Neural cell (in vitro differentiated cells): ENCODE data around the gene PF4V1.

Experiments
- CTCF ChIP-seq: fragments of 450-650 bp; IDR thresholded peaks from 2 replicates; pipeline ENCODE4 v1.5.1; 2014; ENCODE audit warnings: antibody characterized with exemption, mild to moderate bottlenecking, moderate library complexity; ENCODE audit not compliant: poor library complexity, severe bottlenecking
- EP300 ChIP-seq: fragments of 450-650 bp; conservative IDR thresholded peaks from 2 replicates; pipeline ENCODE4 v1.6.1; 2014; ENCODE audit warnings: antibody characterized with exemption, mild to moderate bottlenecking, moderate library complexity; ENCODE audit not compliant: poor library complexity, severe bottlenecking
- EZH2 ChIP-seq: fragments of 200-600, 300-800 bp; shearing (Covaris generic), sonication (generic); IDR thresholded peaks from 2 replicates; pipeline ENCODE4 v1.6.1; 2014; ENCODE audit warnings: antibody characterized with exemption, low read length, borderline replicate concordance, mild to moderate bottlenecking; ENCODE audit not compliant: insufficient read depth, poor library complexity, severe bottlenecking
- POLR2AphosphoS5 ChIP-seq: IDR thresholded peaks from 2 replicates; pipeline ENCODE4 v1.6.1; 2012
- REST ChIP-seq: IDR thresholded peaks from 2 replicates; pipeline ENCODE4 v1.6.1; 2012; ENCODE audit warnings: borderline replicate concordance

DNA sequence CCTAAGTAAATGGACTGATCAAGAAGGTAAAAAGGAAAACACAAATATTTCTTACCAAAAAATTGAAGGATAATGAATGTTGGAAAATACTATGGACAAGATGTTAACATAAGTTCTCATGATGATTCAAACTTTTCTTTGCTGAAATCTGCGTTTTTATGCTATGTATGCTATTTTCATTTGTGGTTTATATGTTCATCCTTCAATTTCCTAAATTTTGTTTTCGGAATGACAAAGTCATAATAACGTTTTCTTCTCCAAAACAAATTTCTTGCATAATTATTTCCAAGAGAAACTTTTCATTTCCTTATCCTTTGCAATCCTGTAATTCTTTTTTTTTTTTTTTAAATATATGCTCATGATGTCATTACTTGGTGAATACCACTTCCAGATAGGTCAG lies 7.8 kb downstream of the PF4V1 start:
- TF ChIP-seq CTCF (no peak), POLR2AphosphoS5 (no peak), EZH2 (no peak), EP300 (no peak), REST (no peak)
